Amniotic epithelial cell (primary cell): Measurements from ENCODE around the gene MYO1E.
A peak's percentile ranks its signal among the peaks of the same experiment; 100 is the strongest.
"Not testable (repeated sequence)": the region's sequence is repeated elsewhere in the genome, so short reads cannot be mapped to it uniquely, and the experiment has no call there.

Experiments
- DNase-seq: peaks from one replicate; pipeline ENCODE4 v3.0.0-alpha.2; 2010; ENCODE audit warnings: low read depth

The MYO1E gene

DNA sequence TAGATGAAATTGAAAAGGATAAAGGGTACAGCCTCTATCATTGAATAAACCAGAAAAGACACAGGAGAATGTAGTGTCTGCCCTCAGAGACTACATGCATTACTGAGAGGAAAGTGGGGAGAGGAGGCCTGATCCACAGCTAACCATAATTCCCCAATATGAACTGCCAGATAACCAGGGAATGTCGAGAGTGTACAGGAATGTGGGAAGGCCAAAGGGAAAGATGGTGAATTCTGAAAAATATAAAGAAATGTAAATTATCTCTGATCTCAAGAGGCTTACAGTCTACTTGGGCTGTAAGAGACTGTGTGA is 22.3 kb downstream of the MYO1E start:
- DNase-seq = no peak

DNA sequence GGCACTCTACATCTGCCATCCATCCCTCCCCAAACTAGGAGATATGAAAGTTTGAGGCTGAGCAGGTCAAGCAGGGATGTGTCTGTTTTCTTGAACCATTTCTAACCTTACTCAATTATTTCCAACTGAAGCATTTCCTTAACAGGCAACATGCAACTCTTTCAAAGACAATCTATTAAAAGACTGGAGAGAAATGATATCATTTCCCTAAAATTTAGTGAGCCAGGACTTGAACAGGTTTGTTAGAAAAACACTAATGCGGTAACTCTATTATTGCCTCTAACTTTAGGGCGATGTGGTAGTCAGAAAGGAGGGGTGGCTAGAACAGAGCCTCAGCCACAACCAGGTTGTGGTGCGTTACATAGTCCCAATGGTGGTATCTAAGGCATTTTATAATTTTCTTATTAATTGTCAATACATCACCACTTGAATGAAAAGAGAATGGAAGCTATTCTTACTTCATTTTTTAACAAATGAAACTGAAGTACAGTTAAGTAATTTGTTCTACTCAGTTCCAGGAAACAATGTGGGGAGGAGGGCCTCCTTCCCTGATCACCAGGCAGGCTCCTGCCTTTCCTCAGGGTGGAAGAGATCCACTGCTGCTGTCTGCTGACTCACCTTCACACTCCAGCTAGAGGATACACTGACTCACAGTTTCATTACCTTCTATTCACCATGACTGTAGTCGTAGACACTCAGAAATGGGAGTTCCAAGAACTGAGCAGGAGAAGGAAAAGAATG is 22.8 kb downstream of the MYO1E start:
- DNase-seq = peak; percentile 98

DNA sequence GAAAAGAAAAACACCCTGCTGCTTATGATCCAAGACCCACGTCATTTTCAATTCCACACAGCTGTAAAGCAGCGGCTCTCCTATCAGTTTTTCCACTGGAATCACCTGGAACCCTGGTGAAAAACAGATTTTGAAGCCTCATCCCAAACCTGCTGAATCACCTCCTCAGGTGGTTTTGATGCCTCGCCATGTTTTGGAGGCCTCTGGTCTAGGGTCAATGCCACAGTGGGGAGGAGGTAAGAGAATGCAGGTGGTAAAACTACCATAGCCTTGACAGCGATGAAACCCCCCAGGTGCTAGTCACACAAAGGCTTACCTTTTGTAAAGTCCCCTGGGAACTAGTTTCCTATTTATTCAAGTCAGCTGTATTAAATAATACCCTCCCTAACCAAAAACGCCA is 24.8 kb downstream of the MYO1E start:
- no peak for DNase-seq

DNA sequence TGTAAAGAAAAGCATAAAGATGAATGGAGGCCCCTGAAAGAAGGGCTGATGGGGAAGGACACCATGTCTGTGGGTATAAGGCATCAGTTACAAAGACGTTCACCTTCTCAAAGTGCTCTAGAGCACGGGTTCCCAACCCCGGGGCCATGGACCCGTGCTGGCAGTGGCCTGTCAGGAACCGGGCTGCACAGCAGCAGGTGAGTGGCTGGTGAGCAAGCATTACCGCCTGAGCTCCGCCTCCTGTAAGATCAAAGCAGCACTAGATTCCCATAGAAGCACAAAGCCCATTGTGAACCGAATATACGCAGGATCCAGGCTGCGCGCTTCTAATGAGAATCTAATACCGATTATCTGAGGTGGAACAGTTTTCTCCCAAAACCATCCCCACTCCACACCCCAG is 25.7 kb downstream of the MYO1E start:
- no peak for DNase-seq

DNA sequence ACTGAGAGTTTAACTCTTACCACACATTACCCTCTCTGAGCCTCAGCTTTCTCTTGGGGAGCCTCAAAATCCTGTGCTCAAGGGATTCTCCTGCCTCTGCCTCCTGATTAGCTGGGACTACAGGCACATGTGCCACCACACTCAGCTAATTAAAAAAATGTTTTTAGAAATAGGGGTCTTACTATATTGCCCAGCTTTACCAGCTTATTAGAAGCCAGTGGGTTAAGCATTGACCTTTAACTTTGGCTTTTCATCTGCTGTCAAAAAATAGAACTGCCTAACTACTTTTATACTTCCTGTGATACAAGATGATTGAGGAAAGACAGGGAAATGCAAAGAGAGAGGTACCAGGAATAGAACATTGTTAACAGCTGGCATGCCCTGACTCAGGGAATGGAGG is 27.3 kb downstream of the MYO1E start:
- DNase-seq = no peak

DNA sequence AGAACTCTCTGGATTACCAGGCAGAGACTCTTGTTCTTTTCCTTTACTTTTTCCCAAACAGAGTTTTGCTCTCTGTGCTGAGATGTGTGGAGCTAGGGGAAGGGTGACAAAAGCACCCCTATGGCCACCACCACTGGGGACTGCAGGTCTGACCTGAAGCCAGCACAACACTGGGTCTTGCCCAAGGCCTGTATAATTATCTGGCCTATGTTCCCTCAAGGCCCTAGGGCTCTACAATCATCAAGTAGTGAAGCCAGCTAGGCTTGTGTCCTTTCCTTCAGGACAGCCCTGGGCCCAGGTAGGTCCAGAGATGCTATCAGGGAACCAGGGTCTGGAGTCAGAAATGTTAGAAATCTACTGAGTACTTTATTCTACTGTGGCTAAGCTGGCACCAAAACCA is 28.4 kb downstream of the MYO1E start:
- DNase-seq = no peak

DNA sequence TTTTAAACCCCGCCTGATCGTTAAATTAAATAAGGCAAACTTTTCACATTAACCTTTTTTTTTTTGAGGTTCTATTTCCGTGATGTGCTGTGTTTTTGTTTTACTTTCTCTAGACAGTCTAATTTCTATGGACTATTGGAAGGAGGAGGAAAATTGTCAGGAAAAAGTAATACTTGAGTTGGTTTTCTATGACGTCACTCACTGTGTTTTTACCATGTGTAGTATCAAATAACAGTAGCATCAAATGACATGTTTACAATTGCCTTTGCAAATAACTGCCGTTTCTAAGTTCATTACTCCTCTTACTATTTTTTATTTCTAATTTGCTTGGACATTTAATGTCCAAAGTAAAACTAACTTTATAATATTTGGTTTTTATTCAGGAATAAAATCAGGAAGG is 32.3 kb downstream of the MYO1E start:
- no peak for DNase-seq

DNA sequence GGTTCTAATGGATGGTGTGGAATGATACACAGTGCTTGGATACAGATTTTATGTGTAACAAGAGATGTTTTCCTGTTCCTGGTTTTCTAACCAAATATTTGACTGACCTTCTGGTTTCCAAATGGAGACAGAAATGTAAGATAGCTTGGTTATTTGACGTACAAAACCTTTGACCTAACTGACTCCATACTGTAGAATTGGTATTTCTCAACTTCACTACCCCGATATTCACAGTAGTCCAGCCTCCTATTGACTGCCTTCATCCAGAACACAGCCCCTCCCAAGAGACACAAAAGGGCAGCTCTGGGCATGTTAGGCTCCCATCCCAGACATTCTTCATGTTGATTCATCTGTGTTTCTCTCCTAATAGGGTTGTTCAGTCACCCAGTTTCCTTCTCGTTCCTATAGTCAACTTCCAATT is 33.4 kb downstream of the MYO1E start:
- no peak for DNase-seq

DNA sequence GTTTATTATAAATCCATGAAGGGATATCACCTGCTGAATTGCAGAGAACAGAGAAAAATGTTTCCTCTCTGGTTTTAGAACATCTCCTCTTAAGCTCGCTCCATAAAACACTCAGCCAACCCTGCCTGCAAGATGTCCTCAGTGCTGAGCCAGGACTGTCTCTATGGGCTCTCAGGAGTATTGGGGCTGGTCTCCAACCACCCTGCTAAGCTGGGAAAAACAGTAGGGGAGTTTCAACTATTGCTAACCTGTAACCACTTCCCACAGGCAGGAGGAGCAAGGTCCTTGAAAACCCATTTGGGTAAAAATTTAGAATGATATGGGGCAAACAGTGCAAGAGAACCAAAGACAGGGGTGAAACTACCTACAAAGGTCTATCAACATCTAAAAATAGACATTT is 34.3 kb downstream of the MYO1E start:
- no peak for DNase-seq

DNA sequence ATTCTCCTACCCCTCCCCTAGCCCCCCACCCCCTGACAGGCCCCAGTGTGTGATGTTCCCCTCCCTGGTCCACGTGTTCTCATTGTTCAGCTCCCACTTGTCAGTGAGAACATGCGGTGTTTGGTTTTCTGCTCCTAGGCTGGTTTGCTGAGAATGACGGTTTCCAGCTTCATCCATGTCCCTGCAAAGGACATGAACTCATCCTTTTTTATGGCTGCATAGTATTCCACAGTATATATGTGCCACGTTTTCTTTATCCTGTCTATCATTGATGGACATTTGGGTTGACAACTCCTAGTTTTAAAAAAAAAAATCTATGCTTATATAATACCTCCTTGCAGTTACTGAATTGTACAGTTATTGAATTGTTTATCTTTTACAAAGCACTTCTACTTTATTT is 35.9 kb downstream of the MYO1E start:
- not testable (repeated sequence) for DNase-seq

DNA sequence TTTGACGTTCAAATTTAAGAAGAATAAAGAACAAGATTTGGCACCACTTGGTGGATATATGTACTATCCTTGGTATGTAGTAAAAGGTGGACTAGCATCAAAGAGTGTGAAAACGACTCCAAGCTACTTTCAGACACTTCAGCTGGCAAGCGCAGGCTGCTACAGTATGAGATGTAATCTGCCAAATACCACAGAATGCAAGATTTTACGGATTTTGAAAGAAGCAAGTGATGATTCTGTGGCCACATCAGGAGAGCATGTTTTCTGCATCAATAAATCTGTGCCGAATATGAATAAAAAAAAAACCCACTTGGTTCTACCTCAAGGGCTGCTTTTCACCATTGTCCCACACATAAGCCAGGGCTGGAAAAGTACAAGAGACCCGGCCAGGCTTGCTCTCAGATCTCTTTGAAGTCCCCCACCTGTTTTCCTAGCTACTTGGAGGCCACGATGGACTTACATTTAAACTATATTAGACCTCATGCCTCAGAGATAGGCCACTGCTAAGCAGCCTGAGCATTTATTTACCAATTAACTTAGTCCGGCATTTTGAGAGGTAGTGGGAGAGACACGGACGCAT is 37.4 kb downstream of the MYO1E start:
- DNase-seq = peak; percentile 55

DNA sequence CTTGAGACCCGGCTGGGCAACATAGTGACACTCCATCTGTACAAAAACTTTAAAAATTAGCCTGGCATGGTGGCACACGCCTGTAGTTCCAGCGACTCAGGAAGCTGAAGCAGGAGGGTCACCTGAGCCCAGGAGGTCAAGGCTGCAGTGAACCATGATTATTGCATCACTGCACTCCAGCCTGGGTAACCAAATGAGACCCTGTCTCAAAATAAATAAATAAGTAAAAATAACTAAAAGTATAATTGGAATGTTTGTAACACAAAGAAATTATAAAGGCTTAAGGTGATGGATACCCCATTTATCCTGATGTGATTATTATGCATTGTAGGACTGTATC is 38.6 kb downstream of the MYO1E start:
- no peak for DNase-seq

DNA sequence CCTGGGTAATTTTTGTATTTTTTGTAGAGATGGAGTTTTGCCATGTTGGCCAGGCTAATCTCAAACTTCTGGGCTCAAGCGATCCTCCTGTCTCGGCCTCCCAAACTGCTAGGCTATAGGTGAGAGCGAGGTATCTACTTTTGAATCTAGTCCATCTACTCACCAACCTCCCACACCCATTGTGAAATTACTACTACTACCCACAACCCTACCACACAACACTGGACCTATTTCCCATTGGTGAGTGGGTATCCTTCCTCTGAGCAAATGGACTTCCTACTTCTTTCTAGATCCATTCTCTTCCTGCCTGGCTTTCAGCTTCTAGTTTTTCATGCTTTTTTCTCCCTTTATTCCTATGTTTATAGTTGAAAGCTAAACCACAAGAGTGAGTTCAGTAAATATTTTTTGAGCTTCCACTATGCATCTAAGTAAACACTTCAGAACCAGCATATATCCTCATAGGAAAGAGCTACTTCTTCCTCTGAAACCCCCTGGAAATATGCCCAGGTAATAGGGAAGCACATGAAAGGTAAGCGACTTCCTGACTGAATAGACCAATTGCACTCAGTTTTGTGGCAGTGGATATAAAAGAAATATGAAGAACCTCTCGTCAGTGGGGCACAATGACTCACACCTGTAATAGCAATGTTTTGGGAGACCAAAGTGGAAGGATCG is 39.1 kb downstream of the MYO1E start:
- DNase-seq = no peak

DNA sequence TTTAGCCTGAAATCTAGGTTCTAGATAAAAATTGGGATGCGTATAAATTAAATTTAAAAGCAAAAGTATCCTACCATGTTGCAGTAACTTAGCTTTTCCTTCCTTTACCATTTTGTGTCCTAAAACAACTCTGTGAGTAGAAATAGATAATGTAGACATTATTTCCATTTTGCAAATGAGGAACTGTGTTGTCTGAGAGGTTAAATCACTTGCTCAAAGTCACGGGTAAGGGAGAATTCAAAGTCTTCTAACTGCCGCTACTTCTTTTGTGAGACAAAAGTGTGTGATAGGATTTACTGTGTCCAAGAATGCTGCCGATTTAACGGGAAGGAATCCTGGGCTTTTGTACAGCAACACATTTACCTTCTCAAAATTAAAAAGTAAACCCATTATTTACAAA is 40.7 kb downstream of the MYO1E start:
- no peak for DNase-seq

DNA sequence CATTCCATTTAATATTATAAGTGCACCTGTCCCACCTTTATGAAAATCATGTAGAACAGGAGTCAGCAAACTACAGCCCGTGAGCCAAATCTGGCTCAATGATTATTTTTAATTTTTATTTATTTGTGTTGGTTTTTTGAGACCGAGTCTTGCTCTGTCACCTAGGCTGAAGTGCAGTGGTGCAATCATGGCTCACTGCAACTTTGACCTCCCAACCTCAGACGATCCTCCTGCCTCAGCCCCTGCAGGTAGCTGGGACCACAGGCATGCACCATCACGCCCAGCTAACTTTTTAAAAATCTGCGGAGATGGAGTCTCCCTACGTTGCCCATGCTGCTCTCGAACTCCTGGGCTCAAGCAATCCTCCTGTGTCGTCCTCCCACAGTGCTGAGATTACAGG is 42.0 kb downstream of the MYO1E start:
- DNase-seq = no peak

DNA sequence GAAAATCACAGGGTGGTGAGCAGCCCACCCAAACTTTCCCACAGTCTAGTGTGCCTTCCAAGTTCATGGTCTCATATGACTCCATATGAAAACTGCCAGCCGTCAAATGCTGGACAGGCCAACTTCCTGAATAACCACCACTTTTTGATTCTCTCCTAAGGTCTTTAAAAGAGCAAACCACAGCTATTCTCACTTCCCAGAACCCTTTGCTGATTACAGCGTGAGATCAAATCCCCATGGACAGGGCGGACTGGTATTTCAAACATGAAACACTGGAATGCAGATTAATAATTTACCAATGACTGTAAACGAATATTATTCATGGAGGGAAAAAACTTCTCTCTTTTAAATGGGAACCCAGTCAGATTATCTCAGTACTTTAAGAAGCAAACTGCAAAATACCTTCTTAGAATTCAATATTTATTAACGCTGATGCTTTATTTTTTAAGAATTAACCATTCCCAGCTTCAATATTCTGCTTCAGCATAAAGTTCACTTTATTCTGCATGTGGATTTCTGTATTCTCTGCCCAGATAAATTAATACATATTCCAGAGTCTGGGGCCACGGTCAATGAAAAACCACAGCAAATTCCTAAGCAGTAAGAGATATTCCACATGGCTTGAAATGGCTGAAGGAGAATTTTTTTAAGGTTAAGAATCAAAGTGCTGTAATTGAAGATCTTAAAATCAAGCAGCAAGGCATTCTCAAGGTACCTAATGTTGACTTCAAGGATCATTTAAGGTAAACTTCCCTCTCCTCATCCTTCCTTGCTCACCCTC is 42.9 kb downstream of the MYO1E start:
- peak; percentile 94 for DNase-seq

DNA sequence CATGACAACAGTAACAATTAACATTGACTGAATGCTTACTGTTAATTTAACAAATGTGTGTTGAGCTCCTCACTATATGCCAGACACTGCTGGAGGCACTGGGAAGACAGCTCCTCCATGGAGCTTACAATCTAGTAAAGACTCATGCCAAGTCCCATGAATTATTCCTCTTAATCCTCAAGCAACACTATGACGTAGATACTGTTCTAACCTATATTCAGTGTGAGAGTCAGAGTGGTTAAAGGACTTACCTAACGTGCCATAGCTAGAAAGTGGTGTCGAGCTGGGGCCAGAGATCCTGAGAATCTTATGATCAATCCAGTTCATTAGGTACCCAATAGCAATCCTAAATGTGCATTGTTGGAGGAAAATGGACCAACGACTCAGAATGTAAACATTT is 43.6 kb downstream of the MYO1E start:
- peak; percentile 86 for DNase-seq

DNA sequence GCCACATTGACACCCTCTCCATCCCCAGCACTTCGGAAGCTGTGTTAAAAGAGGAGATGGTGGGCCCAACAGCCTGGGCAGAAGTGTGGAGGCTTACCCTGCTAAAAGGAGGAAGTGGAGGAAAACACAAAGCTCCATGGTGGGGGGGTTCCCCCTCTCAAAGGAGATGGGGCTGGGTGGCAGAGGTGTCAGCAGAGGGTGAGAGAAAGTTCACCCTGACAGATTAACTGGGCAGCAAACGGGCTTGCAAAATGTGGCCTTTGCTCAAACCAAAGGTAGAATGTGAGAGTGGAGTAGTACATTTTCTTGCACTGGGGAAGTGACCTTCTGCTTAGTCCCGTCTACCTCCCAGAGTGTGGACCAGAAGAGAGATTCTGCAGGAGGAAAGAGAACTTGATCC is 44.7 kb downstream of the MYO1E start:
- DNase-seq = no peak

DNA sequence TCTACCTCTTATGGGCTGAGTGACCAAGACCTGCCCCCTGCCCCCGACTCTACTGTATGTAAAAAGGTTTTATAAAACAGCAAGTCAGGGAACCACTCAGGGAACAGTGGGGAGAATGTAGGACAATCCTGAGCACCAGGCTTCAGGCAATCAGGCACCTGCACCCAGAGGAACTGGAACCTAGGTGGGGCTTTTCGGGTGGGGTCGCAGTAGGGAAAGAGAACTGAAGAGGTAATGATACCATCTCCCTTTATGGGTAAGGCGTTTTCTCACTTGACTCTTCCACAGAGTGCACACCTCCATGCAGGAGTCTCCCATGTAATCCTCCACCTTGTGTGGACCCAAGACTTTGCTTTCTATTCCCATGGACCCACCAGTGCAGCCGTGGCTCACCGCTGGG is 45.8 kb downstream of the MYO1E start:
- no peak for DNase-seq

DNA sequence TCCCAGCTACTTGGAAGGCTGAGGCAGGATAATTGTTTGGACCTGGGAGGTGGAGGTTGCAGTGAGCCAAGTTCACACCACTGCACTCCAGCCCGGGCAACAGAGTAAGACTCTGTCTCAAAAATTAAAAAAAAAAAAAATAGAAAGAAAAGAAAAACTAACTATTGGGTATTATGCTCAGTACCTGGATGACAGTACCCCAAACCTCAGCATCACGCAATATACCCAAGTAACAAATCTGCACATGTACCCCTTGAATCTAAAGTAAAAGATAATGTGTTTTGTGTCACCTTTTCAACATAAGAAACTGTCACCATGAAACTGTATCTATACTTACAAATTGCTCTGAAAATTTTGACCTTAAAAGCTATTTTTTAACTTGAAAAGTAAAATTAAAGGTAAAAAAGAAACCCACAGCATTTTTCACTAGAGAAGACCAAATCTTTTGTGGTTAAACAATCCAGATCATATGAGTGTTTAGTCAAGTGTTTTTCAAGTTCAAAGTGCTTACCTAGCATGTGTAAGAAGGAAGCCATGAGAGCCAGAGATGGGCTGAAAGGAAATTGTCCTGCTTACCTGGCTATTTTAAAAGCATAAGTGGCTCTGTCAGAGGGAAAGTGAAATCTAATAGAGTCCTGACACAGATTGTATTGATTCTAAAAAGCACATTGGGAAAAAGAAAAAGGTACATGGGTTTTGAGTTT is 50.5 kb downstream of the MYO1E start:
- DNase-seq = no peak

DNA sequence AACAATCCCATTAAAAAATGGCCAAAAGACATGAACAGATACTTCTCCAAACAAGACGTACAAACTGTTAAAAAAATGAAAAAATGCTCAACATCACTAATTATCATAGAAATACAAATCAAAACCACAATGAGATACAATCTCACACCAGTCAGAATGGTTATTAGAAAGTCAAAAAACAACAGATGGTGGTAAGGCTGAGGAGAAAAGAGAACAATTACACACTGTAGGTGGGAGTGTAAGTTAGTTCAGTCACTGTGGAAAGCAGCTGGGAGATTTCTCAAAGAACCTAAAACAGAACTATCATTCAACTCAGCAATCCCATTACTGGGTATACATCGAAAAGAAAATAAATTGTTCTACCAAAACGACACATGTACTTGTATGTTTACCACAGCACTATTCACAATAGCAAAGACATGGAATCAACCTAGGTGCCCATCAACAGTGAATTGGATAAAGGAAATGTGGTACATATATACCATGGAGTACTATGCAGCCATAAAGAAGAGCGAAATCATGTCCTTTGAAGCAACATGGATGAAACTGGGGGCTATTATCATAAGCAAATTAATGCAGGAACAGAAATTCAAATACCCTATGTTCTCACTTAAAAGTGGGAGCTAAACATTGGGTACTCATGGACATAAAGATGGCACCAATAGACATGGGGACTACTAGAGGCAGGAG is 51.5 kb downstream of the MYO1E start:
- DNase-seq = no peak

DNA sequence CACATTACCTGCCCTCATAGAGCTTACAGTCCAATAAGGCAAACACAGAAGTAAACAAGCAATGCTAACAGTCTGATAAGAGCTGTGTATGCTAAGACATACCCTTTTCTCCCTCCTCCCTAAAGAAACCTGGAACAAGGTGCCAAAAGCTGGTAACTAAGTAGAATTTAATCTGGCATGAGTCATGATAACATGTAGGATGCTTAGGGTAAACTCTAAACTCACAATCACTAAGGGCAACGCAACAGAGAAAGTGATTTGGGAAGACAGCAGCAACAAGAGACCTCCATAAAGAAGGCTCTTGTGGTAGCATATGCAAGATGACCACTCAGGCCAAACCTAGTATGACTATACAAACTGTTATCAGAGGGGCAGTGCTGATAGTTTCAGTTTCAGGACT is 55.5 kb downstream of the MYO1E start:
- DNase-seq = peak; percentile 46
